ENCODE data around the gene KCNJ14. TPM values are rescaled to one million over a fixed set of nuclear protein-coding genes. Genes with fewer than 3 reads are reported as not detected.

The KCNJ14 gene
- polyA plus RNA-seq, 3 donors = 0.09 to 0.56 TPM; not detected in 1

- H3K79me2 ChIP-seq (ENCODE audit: insufficient read depth, low read length) = no peaks in the 10 kb centered on the region
- peaks cover 0 to 4% of the 10 kb centered on the region in 2 donors for H3K36me3 Mint-ChIP-seq
- H2AFZ ChIP-seq (ENCODE audit: insufficient read depth, low read depth, low read length, poor library complexity, severe bottlenecking) = no peak overlapping the region
- peak overlapping the region in 5 of 7 donors; percentile 15 to 87 (median 43) for H3K27ac Mint-ChIP-seq
- H3K4me3 ChIP-seq (replicated peaks in 1 of 3; ENCODE audit: low read depth in 2 of 3, low read length in 3 of 3) = peak overlapping the region in 1 of 3 experiments; percentile 52
- H3K27me3 Mint-ChIP-seq (ENCODE audit: low read depth in 3 of 3) = peaks cover 19 to 32% (median 21%) of the 10 kb centered on the region in 3 donors
- WGBS (ENCODE audit: insufficient coverage) = 66% methylated on average over 6 of the region's 6 CpGs
- H3K36me3 ChIP-seq (replicated peaks in 1 of 2; ENCODE audit: control insufficient read depth in 1 of 2, insufficient read depth in 2 of 2, low read length in 2 of 2) = no peaks in the 10 kb centered on the region
- TF ChIP-seq CTCF (IDR thresholded peaks at IDR 0.05) = no peak
- peaks cover 0 to 21% of the 10 kb centered on the region in 2 donors for H3K27me3 ChIP-seq (ENCODE audit: control insufficient read depth in 2 of 2, insufficient read depth in 2 of 2, low read length in 2 of 2)
- no peaks in the 10 kb centered on the region for H3K9me3 ChIP-seq (replicated peaks in 1 of 2; ENCODE audit: control insufficient read depth in 1 of 2, insufficient read depth in 1 of 2, low read length in 2 of 2)
- no peak overlapping the region for H3K9ac ChIP-seq (ENCODE audit: insufficient read depth, low read length, poor library complexity, severe bottlenecking)
- H3K4me1 Mint-ChIP-seq = peaks cover 30% of the 10 kb centered on the region
- peak overlapping the region in 1 of 2 donors; percentile 92 for H3K4me3 Mint-ChIP-seq
- intact Hi-C loops (cut with micrococcal nuclease) = no loop called here
- peaks cover 23 to 30% of the 10 kb centered on the region in 2 donors for H3K4me1 ChIP-seq (ENCODE audit: control insufficient read depth in 1 of 2, insufficient read depth in 2 of 2, low read length in 2 of 2)
- H3K4me2 ChIP-seq (replicated peaks; ENCODE audit: extremely low read depth, low read length, poor library complexity, severe bottlenecking) = peak overlapping the region; percentile 49
- DNase-seq = peak in 2 of 3 donors; percentile 16 to 30
- H3K27ac ChIP-seq (ENCODE audit: low read depth in 1 of 2, low read length in 2 of 2) = no peak overlapping the region
- no peaks in the 10 kb centered on the region for H4K20me1 ChIP-seq (ENCODE audit: insufficient read depth, low read length)
- H3K9me3 Mint-ChIP-seq = peaks cover 0 to 9% (median 1%) of the 10 kb centered on the region in 7 donors
Observed at GRCh38 chr19:48418317-48419064, 36.9 kb upstream of the KCNJ14 start.

GRCh38 chr19:48419158-48419920 lies 36.0 kb upstream of the KCNJ14 start:
- peaks cover 10 to 24% (median 13%) of the 10 kb centered on the region in 3 donors for H3K27me3 Mint-ChIP-seq (ENCODE audit: low read depth in 3 of 3)
- peaks cover 29% of the 10 kb centered on the region for H3K4me1 Mint-ChIP-seq
- no peaks in the 10 kb centered on the region for H4K20me1 ChIP-seq (ENCODE audit: insufficient read depth, low read length)
- no peaks in the 10 kb centered on the region for H3K36me3 ChIP-seq (replicated peaks in 1 of 2; ENCODE audit: control insufficient read depth in 1 of 2, insufficient read depth in 2 of 2, low read length in 2 of 2)
- H3K27me3 ChIP-seq (ENCODE audit: control insufficient read depth in 2 of 2, insufficient read depth in 2 of 2, low read length in 2 of 2) = peaks cover 0 to 12% of the 10 kb centered on the region in 2 donors
- H3K9ac ChIP-seq (ENCODE audit: insufficient read depth, low read length, poor library complexity, severe bottlenecking) = no peak overlapping the region
- no peak for TF ChIP-seq CTCF (IDR thresholded peaks at IDR 0.05)
- H3K4me3 ChIP-seq (replicated peaks in 1 of 3; ENCODE audit: low read depth in 2 of 3, low read length in 3 of 3) = peak overlapping the region in 1 of 3 experiments; percentile 52
- H3K4me3 Mint-ChIP-seq = peak overlapping the region; percentile 75 to 92
- H2AFZ ChIP-seq (ENCODE audit: insufficient read depth, low read depth, low read length, poor library complexity, severe bottlenecking) = peak overlapping the region; percentile 42
- peaks cover 24 to 32% of the 10 kb centered on the region in 2 donors for H3K4me1 ChIP-seq (ENCODE audit: control insufficient read depth in 1 of 2, insufficient read depth in 2 of 2, low read length in 2 of 2)
- H3K9me3 Mint-ChIP-seq = peaks cover 0 to 9% (median 1%) of the 10 kb centered on the region in 7 donors
- peak overlapping the region; percentile 49 for H3K4me2 ChIP-seq (replicated peaks; ENCODE audit: extremely low read depth, low read length, poor library complexity, severe bottlenecking)
- H3K27ac Mint-ChIP-seq = peak overlapping the region in 6 of 7 donors; percentile 21 to 87 (median 56)
- intact Hi-C loops (cut with micrococcal nuclease) = no loop called here
- H3K9me3 ChIP-seq (replicated peaks in 1 of 2; ENCODE audit: control insufficient read depth in 1 of 2, insufficient read depth in 1 of 2, low read length in 2 of 2) = no peaks in the 10 kb centered on the region
- peaks cover 0 to 4% of the 10 kb centered on the region in 2 donors for H3K36me3 Mint-ChIP-seq
- 60% methylated on average over 19 of the region's 31 CpGs for WGBS (ENCODE audit: insufficient coverage)
- peak; percentile 48 to 68 (median 65) for DNase-seq
- no peaks in the 10 kb centered on the region for H3K79me2 ChIP-seq (ENCODE audit: insufficient read depth, low read length)
- no peak overlapping the region for H3K27ac ChIP-seq (ENCODE audit: low read depth in 1 of 2, low read length in 2 of 2)
